ENCODE results near the gene PDE4C.
"Not testable (repeated sequence)": the region's sequence is repeated elsewhere in the genome, so short reads cannot be mapped to it uniquely, and the experiment has no call there.

PDE4C gene

DNA sequence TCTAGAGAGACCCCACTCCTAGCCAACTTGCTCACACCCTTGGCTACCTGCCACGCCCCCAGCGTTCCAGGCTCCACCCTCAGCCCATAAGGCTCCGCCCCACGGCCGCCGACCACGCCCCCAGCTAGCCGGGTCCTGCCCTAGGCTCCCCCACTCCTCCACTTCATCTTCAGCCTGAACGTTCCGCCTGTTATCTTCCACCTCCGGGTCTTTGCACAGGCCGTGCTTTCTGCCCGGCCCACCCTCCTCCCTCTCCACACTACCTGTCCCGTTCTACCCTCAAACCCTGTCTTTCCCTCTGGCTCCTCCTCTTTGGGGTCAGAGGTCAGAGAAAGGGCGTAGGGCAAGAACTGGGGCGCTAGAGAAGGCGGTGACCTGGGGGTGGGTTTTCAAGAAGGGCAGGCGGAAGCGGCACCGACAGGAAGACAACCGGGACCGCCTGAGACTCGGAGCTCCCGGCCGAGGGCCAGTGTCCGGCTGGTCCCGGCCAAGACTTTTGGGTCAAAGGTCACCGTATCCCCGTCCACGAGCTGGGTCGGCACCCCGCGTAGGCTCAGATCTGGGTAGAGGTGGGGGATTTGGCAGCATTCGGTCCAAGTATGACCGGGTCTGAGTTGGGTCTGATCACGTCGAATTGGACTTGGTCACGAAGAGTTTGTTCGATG lies 2.2 kb downstream of the PDE4C start:
- no peak for DNase-seq (ENCODE audit: low read depth)

DNA sequence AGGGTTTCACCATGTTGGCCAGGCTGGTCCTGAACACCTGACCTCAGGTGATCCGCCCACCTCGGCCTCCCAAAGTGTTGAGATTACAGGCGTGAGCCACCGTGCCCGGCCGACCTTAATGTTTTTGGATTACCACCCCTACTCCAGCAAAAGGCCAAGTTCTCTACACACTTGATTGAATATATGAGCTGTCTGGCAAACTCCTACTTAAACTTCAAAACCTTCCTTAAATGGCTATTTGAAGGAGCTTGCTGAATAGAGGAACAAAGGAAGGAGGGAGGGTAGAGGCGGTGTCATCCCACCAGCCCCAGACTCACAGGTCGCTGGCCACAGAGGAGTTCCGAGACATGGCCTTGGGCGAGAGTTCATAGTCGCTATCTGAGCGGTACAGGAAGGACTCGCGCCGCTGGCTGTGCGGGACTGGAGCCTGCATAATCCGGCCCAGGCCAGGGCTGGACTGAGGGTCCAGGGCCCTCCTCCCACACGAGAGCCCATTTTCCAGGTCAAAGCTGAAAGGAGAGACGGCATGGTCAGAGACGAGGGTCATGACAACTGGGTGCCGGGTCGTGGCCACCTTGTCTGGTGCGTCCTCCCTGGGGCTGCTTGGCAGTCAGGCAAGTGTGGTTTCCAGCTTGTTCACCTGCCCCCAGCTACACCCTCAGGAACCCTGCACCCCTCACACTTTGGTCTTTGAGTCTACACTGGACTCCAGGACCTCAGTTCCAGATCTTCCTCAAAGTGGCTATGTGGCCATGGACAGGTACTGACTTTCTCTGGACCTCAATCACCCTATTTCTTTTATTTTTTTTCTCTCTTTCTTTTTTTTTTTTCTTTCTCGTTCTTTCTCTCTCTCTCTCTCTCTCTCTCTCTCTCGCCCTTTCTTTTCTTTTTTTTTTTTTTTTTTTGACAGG lies 4.2 kb downstream of the PDE4C start:
- no peak for DNase-seq (ENCODE audit: low read depth)

DNA sequence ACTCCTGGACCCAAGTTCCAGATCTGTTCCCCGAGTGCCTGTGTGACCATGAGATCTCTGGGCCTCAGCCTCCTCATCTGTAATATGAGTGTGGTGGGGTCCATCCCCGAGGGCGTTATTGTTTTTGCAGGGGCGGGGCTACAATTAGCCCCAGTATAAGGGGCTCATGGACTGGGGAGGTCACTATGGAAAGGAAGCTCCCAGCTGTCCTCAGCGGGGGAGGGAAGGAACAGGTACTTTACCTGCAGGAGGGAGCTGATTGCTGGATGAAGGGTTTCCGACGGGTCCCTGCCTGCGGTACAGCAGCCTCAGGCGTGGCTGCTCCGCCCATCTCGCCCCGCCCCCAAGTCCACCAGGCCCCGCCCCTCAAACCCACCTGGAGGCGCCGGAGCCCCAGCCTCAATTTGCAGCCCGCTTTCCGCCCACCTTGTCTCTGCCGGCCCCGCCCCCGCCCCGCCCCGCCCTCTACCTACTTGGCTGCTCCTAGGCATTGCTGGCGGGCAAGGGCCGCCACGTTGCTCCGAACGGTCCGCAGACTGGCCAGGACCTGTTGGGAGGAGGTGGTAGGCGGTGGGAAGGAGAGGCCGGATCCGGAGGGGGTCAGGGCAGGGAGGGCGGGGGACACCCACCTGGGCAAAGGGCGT lies 5.5 kb downstream of the PDE4C start:
- DNase-seq (ENCODE audit: low read depth), result no peak

DNA sequence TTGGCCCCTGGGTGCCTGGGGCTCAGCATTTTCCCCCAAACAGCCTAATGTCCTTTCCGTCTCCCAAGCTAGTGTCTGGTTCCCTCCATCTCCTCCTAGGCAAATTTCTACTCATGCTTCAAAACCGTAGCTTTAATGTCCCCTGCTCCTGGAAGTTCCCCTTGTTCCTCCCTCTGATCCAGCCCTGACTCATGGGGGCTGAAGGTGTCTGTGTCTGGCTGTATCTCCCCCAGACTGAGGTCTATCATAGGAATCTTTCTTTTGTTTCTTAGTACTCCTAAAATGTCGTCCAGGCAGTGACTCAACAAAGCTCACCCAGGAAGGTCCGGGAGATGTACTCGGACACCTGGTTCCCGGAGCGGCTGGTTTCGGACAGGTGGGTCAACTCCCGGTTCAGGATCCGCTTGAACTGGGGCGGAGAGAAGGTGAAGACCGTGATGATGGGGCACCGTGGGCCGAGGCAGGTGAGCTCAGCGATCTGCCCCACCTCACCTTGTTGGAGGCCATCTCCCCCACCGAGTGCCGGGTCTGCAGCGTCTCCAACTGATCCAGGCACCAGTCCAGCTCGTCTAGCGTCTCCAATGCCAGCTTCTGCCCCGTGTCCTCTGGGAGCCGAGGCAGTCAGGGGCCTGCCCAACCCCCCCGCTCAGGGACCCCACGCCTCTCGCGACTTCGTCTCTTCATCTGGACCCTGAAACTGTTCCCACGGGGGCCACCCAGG lies 6.2 kb downstream of the PDE4C start:
- no peak for DNase-seq (ENCODE audit: low read depth)

DNA sequence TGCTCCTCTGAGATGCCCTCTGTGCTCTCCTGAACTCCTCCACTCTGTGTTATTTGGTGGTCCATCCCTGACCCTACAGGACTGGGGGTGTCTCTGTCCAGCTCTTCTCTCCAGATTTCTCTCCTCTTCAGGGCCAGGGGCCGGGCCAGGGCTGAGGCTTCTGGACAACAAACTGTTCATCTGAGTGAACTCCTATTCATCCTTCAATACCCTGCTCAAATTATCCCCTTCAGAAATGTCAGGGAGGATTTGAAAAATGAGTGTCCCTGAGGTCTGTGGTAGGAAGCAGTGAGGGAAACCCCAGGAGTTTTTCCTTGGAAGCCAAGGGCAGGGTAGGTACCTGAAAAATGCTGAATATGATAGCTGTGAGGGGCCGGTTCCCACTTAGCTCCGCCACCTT lies 7.6 kb downstream of the PDE4C start:
- no peak for DNase-seq (ENCODE audit: low read depth)

DNA sequence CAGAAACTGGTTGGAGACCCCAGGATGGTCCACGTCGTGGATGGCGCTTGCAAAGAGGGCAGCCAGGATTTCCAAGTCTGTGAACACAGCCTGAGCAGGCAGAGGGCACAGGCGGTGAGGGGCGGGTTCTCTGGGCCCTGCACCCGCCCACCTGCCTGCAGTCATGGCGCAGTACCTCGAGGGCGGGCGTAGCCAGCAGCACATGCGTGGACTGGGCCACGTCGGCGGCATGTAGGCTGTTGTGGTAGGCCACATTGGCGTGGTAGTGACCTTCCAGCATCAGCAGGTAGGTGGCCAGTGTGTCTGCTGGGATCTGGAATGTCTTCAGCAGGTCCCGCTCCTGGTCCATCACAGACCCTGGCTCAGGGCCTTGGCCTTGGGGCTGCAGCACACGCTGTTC lies 8.1 kb downstream of the PDE4C start:
- no peak for DNase-seq (ENCODE audit: low read depth)

DNA sequence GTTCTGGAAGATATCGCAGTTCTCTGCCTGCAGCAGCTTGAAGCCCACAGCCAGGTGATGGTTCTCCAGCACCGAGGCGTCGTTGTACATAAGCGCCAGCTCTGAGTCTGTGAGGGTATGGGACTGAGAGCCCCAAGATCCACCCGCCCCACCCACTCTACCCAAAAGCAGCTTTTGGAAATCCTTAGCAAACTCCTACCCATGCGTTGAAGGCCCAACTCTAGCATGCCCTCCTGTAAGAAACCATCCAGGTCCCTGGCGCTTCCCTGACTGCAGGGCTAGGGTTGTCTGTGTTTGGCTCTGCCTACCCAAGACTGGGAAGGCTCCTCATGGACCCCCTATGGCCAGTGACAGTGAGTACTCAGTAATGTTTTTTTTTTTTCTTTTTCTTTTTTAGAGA lies 9.4 kb downstream of the PDE4C start:
- no peak for DNase-seq (ENCODE audit: low read depth)

DNA sequence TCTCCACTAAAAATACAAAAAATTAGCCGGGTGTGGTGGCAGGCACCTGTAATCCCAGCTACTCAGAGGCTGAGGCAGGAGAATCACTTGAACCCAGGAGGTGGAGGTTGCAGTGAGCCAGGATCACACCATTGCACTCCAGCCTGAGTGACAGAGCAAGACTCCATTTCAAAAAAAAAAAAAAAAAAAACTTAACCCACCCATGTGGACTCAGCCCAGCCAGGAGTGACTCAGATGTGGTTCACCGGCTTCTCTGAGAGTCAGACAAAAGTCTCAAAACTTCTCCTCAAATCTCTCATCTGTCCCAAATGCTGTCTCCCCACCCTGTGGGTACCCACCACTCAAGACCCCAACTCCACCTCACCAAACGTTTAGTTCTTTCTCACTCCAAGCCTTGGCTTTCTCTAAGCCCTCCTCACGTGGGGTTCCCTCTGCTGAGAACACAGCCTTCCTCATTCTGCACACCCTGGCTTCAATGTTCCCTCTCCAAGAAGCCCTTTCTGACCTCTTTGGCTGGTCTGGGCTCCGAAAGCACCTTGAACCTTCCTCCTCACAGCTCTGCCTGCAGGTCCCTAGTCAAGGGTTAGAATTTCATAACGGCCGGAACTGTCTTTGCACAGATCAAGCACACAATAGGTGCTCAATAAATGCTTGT lies 11.3 kb downstream of the PDE4C start:
- no peak for DNase-seq (ENCODE audit: low read depth)

DNA sequence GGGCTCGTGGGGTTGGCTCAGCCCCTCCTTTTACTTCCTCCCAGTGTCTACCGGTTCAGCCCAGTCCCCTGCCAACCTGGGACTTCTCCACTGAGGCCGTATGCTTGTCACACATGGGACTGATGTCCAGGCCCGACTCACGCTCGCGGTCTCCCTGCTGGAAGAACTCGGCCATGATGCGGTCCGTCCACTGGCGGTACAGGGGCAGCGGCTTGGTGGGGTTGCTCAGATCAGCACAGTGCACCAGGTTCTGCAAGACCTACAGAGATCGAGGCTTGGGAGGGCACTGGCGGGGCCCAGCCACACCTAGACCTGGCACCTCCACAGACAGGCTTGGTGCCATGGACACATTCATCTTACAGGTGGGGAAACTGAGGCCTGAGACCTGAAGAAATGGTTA lies 14.6 kb downstream of the PDE4C start:
- no peak for DNase-seq (ENCODE audit: low read depth)

DNA sequence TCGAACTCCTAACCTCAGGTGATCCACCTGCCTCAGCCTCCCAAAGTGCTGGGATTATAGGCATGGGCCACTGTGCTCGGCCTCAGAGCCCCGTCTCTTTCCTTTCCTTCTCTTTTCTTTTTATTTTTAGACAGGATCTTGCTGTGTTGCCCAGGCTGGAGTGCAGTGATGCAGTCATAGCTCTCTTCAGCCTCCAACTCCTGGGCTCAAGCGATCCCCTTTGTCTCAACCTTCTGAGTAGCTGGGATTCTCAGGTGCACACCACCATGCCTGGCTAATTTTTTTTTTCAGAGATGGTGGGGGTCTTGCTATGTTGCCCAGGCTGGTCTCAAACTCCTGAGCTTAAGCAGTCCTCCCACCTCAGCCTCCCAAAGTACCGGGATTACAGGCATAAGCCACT lies 16.3 kb downstream of the PDE4C start:
- DNase-seq (ENCODE audit: low read depth), result not testable (repeated sequence)

DNA sequence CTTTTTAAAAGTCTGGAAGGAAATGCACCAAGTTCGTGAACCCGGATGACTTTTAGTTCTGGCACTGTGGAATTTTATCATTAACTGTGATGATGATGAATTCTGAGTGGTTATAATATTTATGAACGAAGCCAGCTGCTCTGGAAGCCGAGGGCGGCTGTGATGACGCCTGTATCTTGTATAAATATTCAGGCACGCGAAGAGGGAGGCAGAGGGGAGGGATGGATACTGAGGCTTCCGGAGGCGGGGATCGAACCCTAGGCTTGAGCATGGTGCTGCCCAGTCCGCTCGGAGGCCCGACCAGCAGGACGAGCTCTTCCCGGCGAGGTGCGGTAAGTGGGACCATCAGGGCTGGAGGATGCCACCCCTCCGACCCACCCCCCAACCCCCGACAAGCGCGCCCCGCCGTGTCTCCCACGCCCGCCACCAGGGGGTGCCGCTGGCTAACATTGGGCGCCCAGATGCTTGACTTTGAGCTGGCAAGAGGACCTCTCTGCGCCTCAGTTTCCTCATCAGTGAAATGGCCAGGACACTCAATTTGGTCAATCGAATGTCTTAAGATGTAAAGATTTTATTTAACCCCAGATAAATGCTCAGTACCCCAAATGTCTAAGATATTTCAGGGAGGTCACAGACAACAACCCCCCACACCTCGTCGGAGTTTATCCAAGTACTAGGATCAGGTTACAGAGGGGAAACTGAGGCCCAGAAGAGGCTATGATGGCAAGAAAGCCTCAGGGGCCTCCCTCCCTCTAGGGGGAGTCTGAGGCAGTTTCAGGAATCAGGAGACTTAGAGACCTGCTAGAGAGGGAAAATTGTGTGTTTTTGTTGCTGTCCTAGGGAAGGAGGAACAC lies 17.9 kb downstream of the PDE4C start:
- no peak for DNase-seq (ENCODE audit: low read depth)

DNA sequence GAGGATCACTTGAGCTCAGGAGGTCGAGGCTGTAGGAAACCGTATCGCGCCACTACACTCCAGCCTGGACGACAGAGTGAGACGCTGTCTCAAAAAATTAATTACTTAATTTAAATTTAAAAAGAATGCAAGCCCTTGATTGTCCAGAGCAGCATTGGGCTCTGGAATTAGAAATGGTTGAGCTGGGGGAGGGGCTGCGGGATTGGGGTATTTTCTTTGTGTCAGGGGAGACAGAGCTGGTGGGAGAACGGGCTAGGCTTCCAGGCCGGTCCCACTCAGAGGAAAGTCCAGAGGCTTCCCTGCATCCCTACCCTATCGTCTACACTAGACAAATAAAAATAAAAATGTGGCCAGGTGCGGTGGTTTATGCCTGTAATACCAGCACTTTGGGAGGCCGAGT lies 20.2 kb downstream of the PDE4C start:
- no peak for DNase-seq (ENCODE audit: low read depth)

DNA sequence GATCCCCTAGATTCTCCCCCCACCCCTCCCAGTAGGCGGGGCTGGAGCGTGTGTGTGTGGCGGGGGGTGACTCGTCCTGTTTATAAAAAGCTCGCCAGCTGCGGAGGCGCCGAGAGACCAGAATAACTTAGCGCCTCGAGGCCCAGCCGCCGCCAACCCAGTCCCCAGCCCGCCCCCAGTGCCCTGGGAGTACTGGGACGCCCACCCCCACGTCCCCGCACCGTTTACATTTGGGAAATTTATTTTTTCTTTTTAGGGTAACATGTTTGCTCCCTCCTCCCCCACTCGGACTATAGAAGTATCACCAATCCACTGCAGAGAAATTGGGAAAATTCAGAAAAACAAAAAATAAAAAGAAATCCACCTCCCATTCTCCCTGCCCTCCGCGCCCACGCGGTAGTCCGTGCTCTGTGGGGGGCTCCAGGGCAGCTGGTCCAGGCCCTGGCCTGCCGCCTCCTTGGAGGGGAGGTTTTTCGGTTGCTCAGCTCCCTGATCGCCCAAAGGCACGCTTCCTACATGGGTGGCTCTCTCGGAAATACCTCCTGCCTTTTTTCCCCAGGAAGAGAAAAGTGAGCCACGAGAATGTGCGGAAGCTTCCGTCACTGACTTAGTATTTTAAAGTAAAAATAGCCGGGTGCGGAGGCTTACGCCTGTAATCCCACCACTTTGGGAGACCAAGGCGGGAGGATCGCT lies 20.9 kb downstream of the PDE4C start:
- peak; percentile 31 for DNase-seq (ENCODE audit: low read depth)

DNA sequence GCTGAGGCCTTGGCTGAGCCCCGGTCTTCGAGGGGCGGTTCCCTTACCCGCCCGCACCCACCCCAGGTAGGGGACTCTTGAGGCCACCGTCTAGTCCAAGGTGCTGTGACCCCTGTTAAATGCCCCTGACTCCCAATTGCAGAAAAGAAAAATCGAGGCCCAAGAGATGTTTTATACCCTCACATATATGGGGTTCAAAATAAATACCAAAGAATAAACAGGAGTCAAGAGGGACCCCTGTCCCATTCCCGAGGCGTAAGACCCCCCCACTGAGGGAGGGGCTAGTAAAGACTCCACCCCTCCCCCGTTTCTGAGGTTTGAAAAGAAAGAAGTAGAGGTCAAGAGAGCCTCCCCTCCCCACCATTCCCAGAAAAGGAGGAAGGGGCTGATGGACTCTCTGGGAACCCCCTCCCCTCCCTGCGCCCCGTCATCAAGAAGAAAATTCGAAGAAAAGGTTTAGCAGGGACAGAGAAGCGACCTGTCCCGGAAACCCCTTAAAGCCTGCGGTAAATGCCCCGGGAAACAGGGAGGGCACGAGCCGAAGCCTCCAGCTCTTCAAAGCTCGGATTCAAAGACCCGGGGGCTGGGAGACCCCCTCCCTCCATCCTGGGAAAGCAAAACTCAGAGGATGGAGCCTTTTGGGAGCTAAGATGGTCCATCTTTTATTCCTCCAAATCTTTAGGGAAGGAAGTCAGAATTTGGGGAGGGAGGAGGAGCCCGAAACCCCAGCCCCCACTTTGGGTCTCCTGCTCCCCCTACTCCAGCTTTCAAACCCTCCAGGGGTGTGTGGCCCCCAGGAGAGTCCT lies 21.6 kb downstream of the PDE4C start:
- DNase-seq (ENCODE audit: low read depth), result no peak

DNA sequence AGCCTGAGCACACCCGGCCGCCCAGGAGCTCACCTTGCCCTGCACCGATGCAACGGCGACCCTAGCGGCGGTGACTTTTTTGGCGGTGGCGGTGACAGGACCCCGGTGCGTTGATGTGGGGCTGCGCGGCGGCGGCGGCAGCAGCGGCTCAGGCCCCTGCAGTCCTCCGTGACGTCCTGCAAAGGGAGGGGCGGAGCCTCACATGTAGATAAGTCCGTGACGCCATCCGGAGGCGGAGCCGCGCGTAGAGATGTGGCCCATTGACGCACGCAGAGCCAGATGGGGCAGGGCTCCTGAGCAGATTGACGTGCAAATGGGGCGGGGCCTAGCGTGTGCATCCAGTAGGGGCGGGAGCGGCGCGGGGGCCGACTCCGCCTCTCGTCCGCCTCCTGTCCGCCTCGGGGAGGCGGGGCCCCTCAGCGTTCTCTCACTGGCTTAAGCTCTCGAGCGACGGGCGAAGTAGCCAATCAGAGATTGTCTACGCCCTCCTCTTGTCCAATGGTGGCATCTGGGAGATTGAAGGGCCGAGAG lies 22.3 kb downstream of the PDE4C start, which contains the start of gene RAB3A:
Gene RAB3A, minus strand, starts transcription at position 180 of the 531 bp plus-strand sequence. CDS start 1,302 bp downstream, outside the sequence.
- DNase-seq (ENCODE audit: low read depth), result peak; percentile 99

DNA sequence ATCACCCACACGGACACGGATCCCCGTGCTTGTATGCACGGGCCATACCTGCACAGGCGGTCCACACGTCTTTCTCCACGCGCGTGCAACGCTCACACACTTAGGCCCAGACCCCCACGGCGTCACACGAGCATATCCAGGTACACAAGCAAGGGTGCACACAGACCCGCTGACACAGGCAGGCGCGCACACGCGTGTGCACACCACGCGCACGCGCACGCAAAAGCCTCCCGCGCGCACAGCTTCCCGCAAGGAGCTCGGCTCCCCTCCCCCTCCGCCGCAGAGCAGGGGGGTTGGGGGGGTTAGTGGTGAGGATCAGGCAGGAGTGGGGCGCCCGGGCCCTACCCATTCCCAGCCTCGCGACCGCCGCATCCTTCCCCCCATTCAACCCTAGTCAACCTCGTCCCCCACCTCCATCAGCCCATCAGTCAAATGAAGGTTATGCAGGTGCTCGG lies 22.8 kb downstream of the PDE4C start:
- DNase-seq (ENCODE audit: low read depth), result no peak

DNA sequence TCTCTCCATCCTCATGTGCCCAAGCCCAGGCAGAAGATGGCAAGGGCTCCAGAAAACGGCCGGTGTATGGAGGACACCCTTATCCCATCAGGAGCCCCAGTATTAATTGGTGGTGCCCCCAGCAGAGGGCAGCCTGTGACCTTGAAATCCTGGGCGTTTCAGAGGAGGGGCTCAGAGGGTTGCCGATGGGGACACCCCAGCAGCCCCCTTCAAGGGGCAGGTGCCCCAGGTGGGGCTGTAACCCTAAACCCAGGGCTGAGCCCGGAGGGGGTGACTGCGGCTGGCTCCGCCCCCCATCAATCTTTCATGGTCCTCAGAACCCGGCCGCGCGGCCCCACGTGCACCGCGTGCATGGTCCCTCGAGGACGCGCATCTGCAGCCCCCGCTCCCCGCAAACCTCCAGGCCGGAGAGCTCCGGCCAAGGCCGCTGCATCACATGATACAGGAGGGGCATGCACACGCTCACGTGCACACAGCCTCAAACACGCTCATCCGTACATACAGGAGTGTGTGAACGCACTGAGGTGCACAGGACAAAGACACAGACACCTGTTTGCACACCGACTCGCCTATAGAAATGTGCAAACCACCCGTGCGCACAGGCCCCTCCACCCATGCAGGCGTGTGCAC lies 23.3 kb downstream of the PDE4C start:
- DNase-seq (ENCODE audit: low read depth), result no peak

DNA sequence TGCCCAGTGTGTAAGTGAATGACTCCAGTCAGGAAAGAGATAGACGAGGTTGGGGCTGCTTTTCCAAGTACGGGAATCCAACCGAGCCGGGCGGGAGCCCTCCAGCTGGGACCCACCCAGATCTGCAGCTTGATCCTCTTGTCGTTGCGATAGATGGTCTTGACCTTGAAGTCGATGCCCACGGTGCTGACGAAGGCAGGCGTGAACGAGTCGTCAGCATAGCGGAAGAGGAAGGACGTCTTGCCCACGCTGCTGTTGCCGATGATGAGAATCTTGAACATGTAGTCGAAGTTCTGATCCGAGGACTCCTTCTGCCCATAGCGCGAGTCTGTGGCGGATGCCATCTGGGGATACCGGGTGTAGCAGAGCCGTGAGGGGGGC lies 23.9 kb downstream of the PDE4C start:
- no peak for DNase-seq (ENCODE audit: low read depth)

All from stimulated activated CD8-positive, alpha-beta memory T cell treated with anti-CD3 and anti-CD28 coated beads, Interleukin-15, amount 100 ng/mL, for 1 hour (primary cell).